ENCODE data around the gene PEX11B.

PEX11B gene

GRCh38 chr1:145901312-145902021, 17.1 kb downstream of the PEX11B start:
- DNase-seq = no peak

GRCh38 chr1:145898756-145899155, 19.8 kb downstream of the PEX11B start:
- DNase-seq = no peak

- no peak for DNase-seq
Measured at GRCh38 chr1:145897969-145898368, 20.5 kb downstream of the PEX11B start.

- DNase-seq = no peak
Measured at GRCh38 chr1:145895471-145895870, 23.0 kb downstream of the PEX11B start.

- no peak for DNase-seq
Measured at GRCh38 chr1:145893306-145894055, 25.0 kb downstream of the PEX11B start.

GRCh38 chr1:145892486-145893087, 25.9 kb downstream of the PEX11B start:
- no peak for DNase-seq

- DNase-seq = peak; percentile 72 to 74
Measured at GRCh38 chr1:145891587-145892485, 26.7 kb downstream of the PEX11B start.

DNA sequence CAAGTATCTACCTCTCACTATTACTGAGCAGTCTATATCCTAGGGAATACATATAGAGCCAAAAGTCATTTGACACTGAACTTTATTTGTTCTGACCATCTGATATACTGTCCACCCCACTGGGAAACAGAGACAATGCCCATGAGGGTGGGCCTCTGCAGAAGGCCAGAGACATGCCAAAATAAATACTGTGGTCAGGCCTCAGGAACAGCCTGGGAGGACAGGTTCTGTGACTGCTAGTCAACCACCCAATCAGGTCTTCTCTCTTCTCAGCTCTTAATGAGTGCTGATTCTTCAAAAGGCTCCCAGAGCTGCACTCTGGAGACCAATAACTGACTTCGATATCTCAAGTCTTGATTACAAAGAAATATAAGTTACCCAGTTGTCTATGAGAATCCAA, 27.4 kb downstream of the PEX11B start:
- DNase-seq = no peak

- no peak for DNase-seq
Measured at GRCh38 chr1:145889722-145890121, 28.8 kb downstream of the PEX11B start.

- DNase-seq = no peak
Measured at GRCh38 chr1:145887631-145888030, 30.9 kb downstream of the PEX11B start.

DNA sequence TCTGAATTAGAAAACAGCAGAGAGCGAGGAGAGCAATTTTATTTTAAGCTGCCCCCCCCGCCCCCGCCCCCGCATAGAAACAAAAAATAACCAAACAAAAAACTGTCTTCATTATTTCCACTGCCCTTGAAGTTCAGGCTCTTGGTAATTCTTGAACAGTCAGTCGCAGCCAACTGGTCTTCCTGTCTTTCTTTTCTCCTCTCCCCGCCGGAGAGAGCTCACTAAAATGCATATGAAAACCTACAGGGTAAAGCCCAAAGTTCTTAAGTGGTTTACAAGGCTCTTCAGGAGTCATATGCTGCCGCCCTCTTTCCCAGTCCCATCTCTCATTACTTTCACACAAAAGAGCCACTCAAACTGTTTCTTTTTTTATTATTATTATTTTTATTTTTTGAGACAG, 31.7 kb downstream of the PEX11B start:
- DNase-seq = no peak

GRCh38 chr1:145886390-145886789, 32.1 kb downstream of the PEX11B start:
- DNase-seq = peak in 1 of 2 experiments; percentile 25

DNA sequence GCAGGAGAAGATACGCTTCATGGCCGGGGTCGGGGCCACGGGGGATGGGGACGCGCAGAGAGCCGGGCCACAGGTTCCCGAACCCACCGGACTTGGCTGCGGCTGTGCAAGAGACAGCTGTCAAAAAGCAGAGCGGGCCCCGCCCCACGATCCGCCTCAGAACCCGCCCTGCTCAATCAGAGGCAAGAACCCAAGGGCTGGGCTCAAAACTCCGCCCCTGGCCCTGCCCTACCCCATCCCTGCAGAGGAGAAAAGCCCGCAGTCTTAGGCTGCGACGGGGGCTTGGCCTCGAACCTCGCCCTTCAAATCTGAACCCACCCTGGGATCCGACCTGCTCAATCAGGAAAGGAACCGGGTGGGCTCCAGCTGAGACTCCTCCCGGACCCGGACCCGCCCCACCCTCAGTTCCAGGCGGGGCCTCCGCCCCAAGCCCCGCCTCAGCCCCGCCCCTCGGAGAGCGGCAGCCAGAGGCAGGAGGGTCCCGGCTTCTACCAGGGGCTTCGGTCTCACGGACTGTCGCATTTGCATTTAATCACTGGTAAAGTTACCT, 32.7 kb downstream of the PEX11B start, which contains the start of gene ANKRD35:
Gene ANKRD35, minus strand, starts transcription at position 129 of the 550 bp plus-strand sequence. Its CDS starts 108 bp downstream, at position 21.
- DNase-seq = peak; percentile 93 to 95

GRCh38 chr1:145884675-145885074, 33.8 kb downstream of the PEX11B start:
- DNase-seq = no peak

- DNase-seq = no peak
Measured at GRCh38 chr1:145879775-145880174, 38.7 kb downstream of the PEX11B start.

GRCh38 chr1:145878724-145879123, 39.8 kb downstream of the PEX11B start:
- no peak for DNase-seq

DNA sequence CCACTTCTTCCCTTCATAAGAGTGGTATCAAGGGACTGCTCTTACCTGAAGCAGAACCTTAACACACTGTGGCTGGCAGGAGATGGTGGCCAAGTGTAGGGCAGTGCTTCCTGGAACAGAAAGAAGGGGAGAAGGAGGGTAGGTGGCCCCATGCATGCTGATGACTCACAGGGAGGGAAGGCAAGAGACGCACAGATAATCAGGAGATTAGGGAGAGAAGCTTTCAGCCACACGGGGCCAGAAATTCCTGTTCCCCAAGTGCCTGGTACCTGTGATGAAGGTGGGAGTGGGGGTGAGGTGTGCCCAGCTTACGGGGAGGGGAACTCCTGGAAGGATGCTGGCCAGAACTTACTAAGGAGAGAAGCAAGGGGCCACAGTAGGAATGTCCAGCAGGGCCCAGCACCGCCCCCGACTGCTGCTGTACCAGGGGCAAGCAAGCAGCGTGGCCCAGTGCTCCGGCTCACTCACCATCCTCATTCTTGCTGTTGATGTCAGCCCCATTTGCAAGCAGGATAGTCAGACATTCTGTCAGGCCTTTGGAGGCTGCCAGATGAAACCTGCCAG, 40.5 kb downstream of the PEX11B start:
- DNase-seq = no peak

DNA sequence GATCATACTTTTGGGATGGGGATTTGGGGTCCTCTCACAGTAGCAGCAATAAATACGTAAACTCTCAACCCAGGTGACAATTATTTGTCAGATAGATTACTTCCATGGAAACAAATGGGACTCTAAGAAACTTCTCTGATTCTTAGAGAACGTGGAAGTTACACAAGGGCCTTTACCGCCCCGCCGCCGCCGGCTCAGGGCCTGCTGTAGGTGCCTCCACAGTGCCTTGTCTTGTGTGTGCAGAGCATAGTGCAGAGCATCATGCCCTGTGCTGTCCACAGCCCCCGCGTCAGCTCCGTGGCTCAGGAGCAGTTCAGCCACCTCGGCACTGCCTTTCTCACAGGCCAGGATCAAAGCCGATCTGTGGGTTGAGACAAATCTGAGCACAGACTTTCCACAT, 43.9 kb downstream of the PEX11B start:
- no peak for DNase-seq

GRCh38 chr1:145871994-145872924, 46.3 kb downstream of the PEX11B start:
- DNase-seq = peak; percentile 59 to 70

DNA sequence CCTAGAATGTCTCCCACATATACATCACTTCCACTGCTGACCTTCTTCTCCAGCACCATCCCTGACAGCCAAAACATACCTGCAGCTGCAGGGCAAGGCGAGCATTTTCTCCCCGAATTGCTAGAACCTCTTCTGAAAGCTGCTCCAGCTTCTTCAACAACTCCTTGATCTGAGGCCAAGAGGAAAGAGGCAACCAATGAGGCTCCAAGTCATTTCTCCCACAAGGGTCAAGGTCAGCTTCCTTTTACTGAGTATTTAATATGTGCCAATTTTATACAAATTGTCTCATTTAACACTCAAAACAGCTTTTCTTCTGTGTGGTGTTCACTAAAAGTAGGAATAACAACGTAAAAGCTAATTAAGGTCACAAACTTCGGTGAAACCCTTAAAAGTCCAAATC, 50.3 kb downstream of the PEX11B start:
- DNase-seq = no peak
